Stimulated activated CD8-positive, alpha-beta memory T cell treated with anti-CD3 and anti-CD28 coated beads, Interleukin-7, amount 100 ng/mL, for 1 hour (primary cell): ENCODE data around the gene KCND3.

Experiments
- DNase-seq, 2 donors: peaks; one replicate each; pipeline ENCODE4 v3.0.0-alpha.2; 2020; ENCODE audit warnings: low read depth in 2 of 2

The KCND3 gene

GRCh38 chr1:111958851-111959250 is 30.6 kb downstream of the KCND3 start:
- DNase-seq, result no peak

DNA sequence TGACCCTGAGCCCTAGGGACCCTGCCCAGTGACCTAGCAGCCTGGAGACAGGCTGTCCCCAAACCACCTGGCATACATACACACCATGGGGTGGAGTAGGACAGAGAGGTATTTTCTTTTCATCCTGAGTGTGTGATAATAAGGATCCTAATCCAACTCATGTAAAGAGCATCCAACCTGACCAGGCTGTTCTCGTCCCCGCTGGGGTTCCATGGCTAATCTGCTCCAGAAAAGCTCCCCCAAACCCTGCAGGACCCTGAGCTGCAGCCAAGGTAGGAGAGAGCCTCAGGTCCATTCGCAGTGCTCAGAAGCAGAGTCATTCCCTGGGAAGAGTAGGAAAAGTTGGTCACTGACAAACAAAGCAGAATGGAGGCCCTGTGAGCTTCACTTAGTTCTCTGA is 31.4 kb downstream of the KCND3 start:
- no peak for DNase-seq

DNA sequence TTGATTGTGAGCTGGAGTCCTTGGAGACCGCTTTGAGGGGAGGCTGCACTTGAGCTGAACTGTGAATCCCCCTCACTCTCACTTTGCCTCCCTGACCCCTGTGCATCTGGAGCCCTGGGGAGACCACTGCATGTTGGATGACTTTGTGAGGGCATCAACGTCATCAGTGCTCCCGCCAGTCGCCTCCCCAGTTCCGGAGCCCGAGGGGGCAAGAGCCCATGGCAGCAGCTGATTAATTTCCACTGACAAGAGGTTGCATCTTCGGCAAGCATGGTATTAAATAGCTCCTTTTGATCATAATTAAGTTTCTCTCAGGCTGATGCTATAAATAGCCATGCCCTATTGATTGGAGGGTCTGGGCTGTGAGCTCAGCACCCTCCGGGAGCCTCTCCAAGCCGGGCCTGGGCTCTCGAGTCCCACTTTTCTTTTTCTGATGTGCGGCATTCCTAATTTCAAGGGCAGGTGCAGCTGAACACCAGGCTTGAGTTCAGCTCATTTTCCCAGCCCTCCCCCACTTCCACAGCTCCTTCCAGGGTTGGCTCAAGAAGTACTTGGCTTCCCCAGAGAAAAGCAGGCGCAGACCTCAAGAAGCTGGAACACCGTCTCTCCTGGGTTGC is 33.2 kb downstream of the KCND3 start:
- no peak for DNase-seq

GRCh38 chr1:111955755-111956154 is 33.7 kb downstream of the KCND3 start:
- no peak for DNase-seq

DNA sequence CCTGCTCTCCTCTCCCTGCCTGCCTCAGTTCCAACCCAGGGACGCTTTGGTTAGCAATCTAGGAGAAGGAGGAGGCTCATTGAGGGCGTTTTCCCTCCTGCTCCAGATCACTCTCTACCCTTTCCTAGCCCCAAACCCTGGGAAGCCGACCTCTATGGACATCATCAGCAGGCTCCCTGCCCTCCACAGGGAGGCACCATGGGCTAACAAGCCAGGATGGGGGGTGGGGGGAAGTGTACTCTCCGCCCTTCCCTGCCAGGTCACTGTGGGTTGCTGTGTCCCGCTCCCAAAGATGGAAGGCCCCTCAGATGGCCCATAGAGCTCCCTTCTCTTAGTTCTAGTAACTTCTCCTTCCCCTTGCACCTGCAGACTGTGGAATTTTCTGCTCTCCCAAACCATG is 35.7 kb downstream of the KCND3 start:
- no peak for DNase-seq

GRCh38 chr1:111952125-111952657 is 37.3 kb downstream of the KCND3 start:
- no peak for DNase-seq

GRCh38 chr1:111948209-111949171 is 41.0 kb downstream of the KCND3 start:
- no peak for DNase-seq

GRCh38 chr1:111943846-111944749 is 45.4 kb downstream of the KCND3 start:
- DNase-seq, result no peak

DNA sequence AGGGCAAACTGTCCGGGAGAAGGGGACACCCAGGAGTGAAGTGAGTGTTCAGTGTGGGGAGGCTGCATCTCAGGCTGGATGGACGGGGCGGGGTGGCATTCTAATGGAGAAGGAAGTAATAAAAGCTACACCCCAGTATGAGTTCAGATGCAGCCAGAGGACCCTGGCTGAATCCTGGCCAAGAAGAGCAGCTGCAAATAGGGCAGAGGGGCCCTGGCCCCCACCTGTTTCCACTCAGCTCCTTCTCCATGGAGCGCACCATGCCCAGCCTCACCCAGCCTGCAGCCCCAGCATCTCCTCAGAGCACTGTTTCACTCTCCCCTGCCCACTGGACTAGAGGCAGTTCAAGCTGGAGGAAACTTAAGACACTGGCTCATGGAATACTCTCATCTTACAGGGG is 46.4 kb downstream of the KCND3 start:
- DNase-seq, result no peak

DNA sequence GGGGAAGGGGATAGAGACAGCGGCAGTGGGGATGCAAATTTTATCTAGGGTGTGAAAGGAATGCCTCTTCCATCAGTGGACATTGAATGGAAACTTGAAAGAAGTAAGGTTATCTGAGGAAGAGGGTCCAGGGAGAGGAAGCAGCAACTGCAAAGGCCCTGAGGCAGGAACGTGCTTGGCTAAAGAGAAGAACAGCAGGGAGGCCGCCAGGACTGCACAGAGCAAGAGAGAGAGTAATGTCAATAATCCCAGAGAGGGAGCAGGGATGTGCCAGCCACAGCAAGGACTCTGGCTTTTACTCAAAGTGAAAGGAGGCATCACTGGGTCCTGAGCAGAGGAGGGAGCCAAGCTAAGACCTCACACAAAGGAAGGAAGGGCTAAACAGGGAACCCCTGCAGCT is 50.9 kb downstream of the KCND3 start:
- DNase-seq, result no peak

DNA sequence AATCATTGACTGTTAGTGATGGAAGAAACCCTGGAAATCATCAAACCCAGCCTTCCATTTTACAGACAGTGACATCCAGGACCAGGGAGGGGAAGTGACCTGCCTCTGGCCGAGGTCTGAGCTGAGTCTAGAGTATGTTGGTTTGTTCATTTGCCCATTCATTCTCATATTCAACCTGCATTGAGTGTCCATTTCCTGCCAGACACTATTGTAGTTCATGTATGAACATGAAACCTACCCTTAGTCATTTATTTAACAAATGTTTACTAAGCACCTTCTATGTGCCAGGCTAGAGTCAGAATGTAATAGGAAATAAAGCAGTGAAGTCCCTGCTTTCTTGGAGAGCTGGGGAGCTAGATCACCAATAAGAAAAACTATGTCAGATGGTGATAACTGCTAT is 51.3 kb downstream of the KCND3 start:
- no peak for DNase-seq

GRCh38 chr1:111937147-111937725 is 52.2 kb downstream of the KCND3 start:
- no peak for DNase-seq

GRCh38 chr1:111934106-111934852 is 55.2 kb downstream of the KCND3 start:
- no peak for DNase-seq

DNA sequence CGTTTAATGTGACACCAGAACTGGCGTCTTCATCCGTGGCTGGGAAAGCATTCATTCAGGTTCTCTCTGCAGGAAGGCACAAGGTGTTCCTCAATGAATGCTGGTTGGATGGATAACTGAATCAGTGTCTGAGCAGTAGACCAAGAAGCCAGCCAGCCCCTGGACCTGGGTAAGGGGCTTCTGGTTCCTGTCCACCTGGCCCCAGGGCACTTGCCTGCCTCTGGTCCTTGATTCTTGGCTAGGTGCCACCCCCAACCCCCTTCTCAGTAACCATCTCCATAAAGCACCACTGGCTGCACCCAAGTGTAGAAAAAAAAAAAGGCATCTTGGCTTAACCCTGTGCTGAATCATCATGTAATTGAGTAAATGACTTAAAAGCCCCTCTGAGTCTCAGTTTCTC is 59.1 kb downstream of the KCND3 start:
- no peak for DNase-seq

DNA sequence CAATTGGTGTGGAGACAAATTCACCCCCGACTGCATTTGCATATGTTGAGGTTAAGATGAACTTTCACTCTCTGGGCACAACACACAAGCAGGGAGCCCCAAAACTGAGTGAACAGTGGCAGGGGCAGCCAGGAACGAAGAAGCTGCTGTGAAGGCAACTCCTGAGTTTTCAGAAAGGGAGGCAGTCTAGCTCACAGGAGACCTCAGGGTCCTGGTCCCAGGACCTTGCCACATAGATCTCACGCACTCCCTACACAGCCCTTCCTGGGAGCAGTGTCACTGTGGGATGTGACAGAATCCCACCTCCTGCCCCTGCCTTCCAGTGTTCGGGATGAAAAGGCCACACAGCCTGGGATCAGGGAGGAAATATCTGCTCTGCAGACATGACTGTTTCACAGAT is 60.9 kb downstream of the KCND3 start:
- no peak for DNase-seq

GRCh38 chr1:111927652-111928051 is 61.8 kb downstream of the KCND3 start:
- no peak for DNase-seq

GRCh38 chr1:111924786-111925185 is 64.7 kb downstream of the KCND3 start:
- no peak for DNase-seq

DNA sequence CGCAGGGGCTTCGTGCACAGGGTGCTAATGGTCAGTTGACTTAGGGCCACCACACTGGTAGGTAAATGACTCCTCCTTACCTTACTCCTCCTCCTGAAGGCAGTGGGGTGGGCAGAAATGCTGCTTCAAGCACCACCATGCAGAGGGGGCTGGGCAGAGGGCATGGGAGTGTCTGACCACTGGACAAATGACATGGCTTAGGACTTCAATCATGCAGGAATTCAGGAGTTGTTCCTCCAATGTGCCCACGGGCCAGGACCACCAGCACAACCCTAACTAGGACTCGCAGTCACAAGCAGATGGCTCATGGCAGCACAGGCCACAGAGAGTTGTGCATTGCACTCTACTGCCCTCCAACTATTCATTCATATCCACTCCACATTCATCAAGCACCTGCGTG is 65.7 kb downstream of the KCND3 start:
- no peak for DNase-seq

DNA sequence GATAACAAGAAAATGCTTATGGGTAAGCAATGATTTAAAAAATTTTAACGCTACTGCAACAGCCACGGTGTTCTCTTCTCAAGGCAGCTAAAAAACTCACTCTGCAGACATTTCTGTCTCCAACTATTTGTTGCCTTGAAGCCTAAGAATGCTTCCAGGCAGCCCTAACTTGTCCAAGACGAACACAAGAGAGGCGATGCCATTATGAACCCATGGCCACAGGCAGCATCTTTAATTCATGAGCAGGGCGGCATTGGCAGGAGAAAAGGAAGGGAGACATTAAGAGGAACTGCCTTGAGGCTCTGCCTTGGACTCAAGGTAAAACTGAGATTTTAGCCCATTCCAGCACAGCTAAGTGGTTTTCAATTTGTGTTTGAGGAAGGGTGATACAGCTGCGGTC is 67.5 kb downstream of the KCND3 start:
- DNase-seq, result no peak

DNA sequence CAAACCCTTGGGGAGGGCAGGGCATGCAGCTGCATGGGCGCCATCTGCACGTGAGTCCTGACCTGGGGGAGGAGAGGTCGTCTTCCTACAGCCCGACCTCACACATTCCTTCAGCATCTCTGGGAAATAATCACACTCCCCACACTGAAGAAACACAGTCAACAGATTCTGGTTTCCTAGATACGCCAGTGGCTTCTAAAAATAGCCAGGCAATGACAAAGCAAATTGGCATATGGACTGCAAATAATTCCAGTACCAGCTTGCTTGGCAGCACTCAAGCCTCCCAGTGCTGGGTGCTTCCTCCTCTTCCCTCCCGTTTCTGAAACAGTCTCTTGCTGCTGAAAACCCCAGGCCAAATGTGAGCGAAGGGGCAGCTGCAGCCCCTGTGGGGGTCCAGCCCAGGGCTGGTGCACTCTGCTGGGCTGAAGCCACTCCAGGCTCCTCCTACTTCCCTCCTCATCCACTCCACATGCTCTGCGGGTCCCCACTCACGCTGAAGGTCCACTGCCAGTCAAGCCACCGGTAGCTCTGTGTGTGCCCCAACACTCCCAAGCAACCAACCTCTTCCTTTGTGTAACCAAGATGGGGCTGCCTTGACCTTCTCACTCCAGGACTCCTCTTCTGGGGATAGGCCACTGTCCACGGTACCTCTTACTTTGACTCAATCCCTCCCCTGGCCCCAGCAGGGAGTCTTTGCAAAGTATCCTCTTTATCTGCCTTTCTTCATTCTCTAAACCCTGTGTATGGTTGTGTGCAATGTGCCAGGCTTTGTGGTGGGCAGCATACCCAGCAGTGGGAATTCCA is 69.0 kb downstream of the KCND3 start:
- no peak for DNase-seq
